Measurements from ENCODE around the gene MYO15A.

- no peak for TF ChIP-seq CTCF (IDR thresholded peaks at IDR 0.05)
- no peak for TF ChIP-seq POLR2A (IDR thresholded peaks at IDR 0.05)
Observed at GRCh38 chr17:18160128-18160856, 51.7 kb downstream of the MYO15A start.

All from adrenal gland (tissue), 5 donors.